Measurements from ENCODE around the gene DES. TPM values are rescaled to one million over a fixed set of nuclear protein-coding genes. Genes with fewer than 3 reads are reported as not detected.

The DES gene
- total RNA-seq, 2 experiments from 2014 or later = not detected

GRCh38 chr2:219468410-219469185 is 50.4 kb downstream of the DES start:
- no peak overlapping the region for H2AFZ ChIP-seq (ENCODE audit: low read length)
- H3K4me3 ChIP-seq (ENCODE audit: low read depth, low read length, poor library complexity, severe bottlenecking) = no peak overlapping the region
- no TSS peak for BruUV-seq (replicated peaks)
- H3K4me2 ChIP-seq (ENCODE audit: low read length) = no peak overlapping the region
- H3K27ac ChIP-seq (ENCODE audit: low read depth, low read length, poor library complexity, severe bottlenecking) = no peak overlapping the region
- no peaks in the 10 kb centered on the region for H3K9me2 ChIP-seq (ENCODE audit: insufficient read depth, low read length)
- DNase-seq (ENCODE audit: low spot score) = no peak
- TF ChIP-seq EZH2phosphoT487 (IDR thresholded peaks at IDR 0.05; ENCODE audit: borderline replicate concordance, low read depth, low read length) = no peak
- no peak for TF ChIP-seq CTCF (conservative IDR thresholded peaks at IDR 0.05; ENCODE audit: low read length)
- ChIA-PET CTCF (ENCODE audit: unreplicated experiment) (no interaction called here), POLR2A (interaction anchor here (0.6 kb wide), 2 partner anchors 35 to 666 kb away, joined by 3 to 4 read pairs; no protein-coding TSS in a partner anchor)
- no peaks in the 10 kb centered on the region for H3K36me3 ChIP-seq (ENCODE audit: insufficient read depth, low read length)
- H3K9me3 ChIP-seq (ENCODE audit: low read length) = no peaks in the 10 kb centered on the region
- no peaks in the 10 kb centered on the region for H4K20me1 ChIP-seq (ENCODE audit: insufficient read depth, low read length)
- no peaks in the 10 kb centered on the region for H3K79me2 ChIP-seq (ENCODE audit: insufficient read depth, low read depth, low read length)
- H3K4me1 ChIP-seq (ENCODE audit: insufficient read depth, low read length, poor library complexity, severe bottlenecking) = no peaks in the 10 kb centered on the region
- intact Hi-C loops (cut with micrococcal nuclease; ENCODE audit: unreplicated experiment) = no loop called here

DNA sequence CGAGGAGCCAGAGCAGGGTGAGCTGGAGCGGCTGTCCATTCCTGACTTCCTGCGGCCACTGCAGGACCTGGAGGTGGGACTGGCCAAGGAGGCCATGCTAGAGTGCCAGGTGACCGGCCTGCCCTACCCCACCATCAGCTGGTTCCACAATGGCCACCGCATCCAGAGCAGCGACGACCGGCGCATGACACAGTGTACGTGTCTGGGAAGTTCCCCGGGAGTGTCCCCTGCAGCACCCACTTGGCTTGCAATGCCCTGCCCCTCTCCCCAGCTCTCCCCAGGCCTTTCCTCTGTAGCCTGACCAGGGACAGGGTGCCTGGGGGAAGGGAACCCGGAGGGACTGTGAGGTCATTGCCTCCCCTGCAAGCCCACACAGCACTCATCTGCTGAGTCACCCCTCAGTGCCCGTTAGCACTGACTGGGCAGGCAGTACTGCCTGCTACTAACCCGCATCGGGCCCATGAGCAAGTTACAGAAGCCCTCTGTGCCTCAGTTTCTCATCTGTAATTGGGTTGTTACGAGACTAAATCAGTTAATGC is 51.1 kb downstream of the DES start:
- Histone ChIP-seq H4K20me1 (ENCODE audit: insufficient read depth, low read length) (no peaks in the 10 kb centered on the region), H2AFZ (ENCODE audit: low read length) (no peak overlapping the region), H3K4me1 (ENCODE audit: insufficient read depth, low read length, poor library complexity, severe bottlenecking) (no peaks in the 10 kb centered on the region), H3K27ac (ENCODE audit: low read depth, low read length, poor library complexity, severe bottlenecking) (no peak overlapping the region), H3K4me3 (ENCODE audit: low read depth, low read length, poor library complexity, severe bottlenecking) (no peak overlapping the region), H3K9me3 (ENCODE audit: low read length) (no peaks in the 10 kb centered on the region), H3K4me2 (ENCODE audit: low read length) (no peak overlapping the region), H3K36me3 (ENCODE audit: insufficient read depth, low read length) (no peaks in the 10 kb centered on the region), H3K79me2 (ENCODE audit: insufficient read depth, low read depth, low read length) (no peaks in the 10 kb centered on the region), H3K9me2 (ENCODE audit: insufficient read depth, low read length) (no peaks in the 10 kb centered on the region)
- CTCF ChIA-PET (ENCODE audit: unreplicated experiment) = no interaction called here
- BruUV-seq (replicated peaks) = no TSS peak
- TF ChIP-seq EZH2phosphoT487 (IDR thresholded peaks at IDR 0.05; ENCODE audit: borderline replicate concordance, low read depth, low read length) (no peak), CTCF (conservative IDR thresholded peaks at IDR 0.05; ENCODE audit: low read length) (no peak)
- DNase-seq (ENCODE audit: low spot score) = no peak
- intact Hi-C loops (cut with micrococcal nuclease; ENCODE audit: unreplicated experiment) = no loop called here
- POLR2A ChIA-PET = interaction anchor here (0.6 kb wide), 1 partner anchor 667 kb away, joined by 3 read pairs; no protein-coding TSS in a partner anchor

GRCh38 chr2:219470429-219470828 is 52.3 kb downstream of the DES start:
- ChIA-PET POLR2A (no interaction called here), CTCF (ENCODE audit: unreplicated experiment) (no interaction called here)
- Histone ChIP-seq H3K4me1 (ENCODE audit: insufficient read depth, low read length, poor library complexity, severe bottlenecking) (no peaks in the 10 kb centered on the region), H2AFZ (ENCODE audit: low read length) (no peak overlapping the region), H3K36me3 (ENCODE audit: insufficient read depth, low read length) (no peaks in the 10 kb centered on the region), H3K9me2 (ENCODE audit: insufficient read depth, low read length) (no peaks in the 10 kb centered on the region), H3K27ac (ENCODE audit: low read depth, low read length, poor library complexity, severe bottlenecking) (no peak overlapping the region), H3K4me2 (ENCODE audit: low read length) (no peak overlapping the region), H3K4me3 (ENCODE audit: low read depth, low read length, poor library complexity, severe bottlenecking) (no peak overlapping the region), H3K79me2 (ENCODE audit: insufficient read depth, low read depth, low read length) (no peaks in the 10 kb centered on the region), H3K9me3 (ENCODE audit: low read length) (no peaks in the 10 kb centered on the region), H4K20me1 (ENCODE audit: insufficient read depth, low read length) (no peaks in the 10 kb centered on the region)
- BruUV-seq (replicated peaks) = no TSS peak
- TF ChIP-seq EZH2phosphoT487 (IDR thresholded peaks at IDR 0.05; ENCODE audit: borderline replicate concordance, low read depth, low read length) (no peak), CTCF (conservative IDR thresholded peaks at IDR 0.05; ENCODE audit: low read length) (no peak)
- no peak for DNase-seq (ENCODE audit: low spot score)
- intact Hi-C loops (cut with micrococcal nuclease; ENCODE audit: unreplicated experiment) = no loop called here
